ENCODE results near the gene PUDP. TPM values are rescaled to one million over a fixed set of nuclear protein-coding genes. Genes with fewer than 3 reads are reported as not detected.

The PUDP gene
- total RNA-seq, 1 experiment from 2014 or later = 20.3 TPM

DNA sequence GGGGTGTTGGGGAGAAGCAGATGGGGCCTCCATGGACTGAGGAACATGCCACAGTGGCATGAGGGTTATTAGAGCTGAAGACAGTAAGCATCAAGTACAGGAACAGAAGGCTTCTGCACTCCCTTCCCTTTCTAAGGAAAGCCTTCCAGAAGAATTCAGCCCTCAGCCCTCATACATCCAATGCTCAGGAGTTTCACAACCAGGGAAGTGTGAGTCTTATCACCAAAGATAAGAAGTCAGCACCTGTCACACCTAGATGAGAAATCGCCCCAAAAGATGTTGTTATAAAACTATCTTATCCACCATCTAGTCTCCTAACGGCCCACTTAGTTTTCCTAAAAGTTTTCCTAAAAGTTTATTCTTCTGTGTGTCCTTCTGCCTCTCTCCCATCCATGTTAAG lies 78.4 kb downstream of the PUDP start:
- H3K9me2 ChIP-seq (ENCODE audit: insufficient read depth) = no peaks in the 10 kb centered on the region
- no peaks in the 10 kb centered on the region for H3K36me3 ChIP-seq (ENCODE audit: control insufficient read depth in 1 of 2, insufficient read depth in 2 of 2, low read length in 2 of 2)
- DNase-seq (ENCODE audit: low read depth, low spot score) (no peak), ATAC-seq (no peak)
- H4K20me1 ChIP-seq (ENCODE audit: insufficient read depth) = no peaks in the 10 kb centered on the region
- no peaks in the 10 kb centered on the region for H3K9me3 ChIP-seq (ENCODE audit: control insufficient read depth in 1 of 2, insufficient read depth in 1 of 2, low read depth in 1 of 2, low read length in 2 of 2)
- no peak overlapping the region for H3K4me3 ChIP-seq (replicated peaks in 1 of 2; ENCODE audit: low read depth in 1 of 2, low read length in 2 of 2)
- H3K9ac ChIP-seq (ENCODE audit: low read length) = no peak overlapping the region
- intact Hi-C loops (cut with micrococcal nuclease) = no loop called here
- RAD21 ChIA-PET (ENCODE audit: low non-redundant PET in 1 of 2, low total read pairs in 2 of 2, uncharacterized antibody in 2 of 2, unreplicated experiment in 2 of 2) = no interaction called here
- H3K27me3 ChIP-seq (ENCODE audit: insufficient read depth, low read length) = no peaks in the 10 kb centered on the region
- H3K79me2 ChIP-seq (ENCODE audit: insufficient read depth, low read length) = no peaks in the 10 kb centered on the region
- no peaks in the 10 kb centered on the region for H3K4me1 ChIP-seq (ENCODE audit: control insufficient read depth in 1 of 2, insufficient read depth in 2 of 2, low read length in 2 of 2)
- TF ChIP-seq EZH2phosphoT487 (IDR thresholded peaks at IDR 0.05; ENCODE audit: borderline replicate concordance) = no peak
- no peak for TF ChIP-seq SIN3A (IDR thresholded peaks at IDR 0.05; ENCODE audit: low read depth)
- TF ChIP-seq SP1 (IDR thresholded peaks at IDR 0.05; ENCODE audit: low read depth) = no peak
- TF ChIP-seq, protein P1, sequence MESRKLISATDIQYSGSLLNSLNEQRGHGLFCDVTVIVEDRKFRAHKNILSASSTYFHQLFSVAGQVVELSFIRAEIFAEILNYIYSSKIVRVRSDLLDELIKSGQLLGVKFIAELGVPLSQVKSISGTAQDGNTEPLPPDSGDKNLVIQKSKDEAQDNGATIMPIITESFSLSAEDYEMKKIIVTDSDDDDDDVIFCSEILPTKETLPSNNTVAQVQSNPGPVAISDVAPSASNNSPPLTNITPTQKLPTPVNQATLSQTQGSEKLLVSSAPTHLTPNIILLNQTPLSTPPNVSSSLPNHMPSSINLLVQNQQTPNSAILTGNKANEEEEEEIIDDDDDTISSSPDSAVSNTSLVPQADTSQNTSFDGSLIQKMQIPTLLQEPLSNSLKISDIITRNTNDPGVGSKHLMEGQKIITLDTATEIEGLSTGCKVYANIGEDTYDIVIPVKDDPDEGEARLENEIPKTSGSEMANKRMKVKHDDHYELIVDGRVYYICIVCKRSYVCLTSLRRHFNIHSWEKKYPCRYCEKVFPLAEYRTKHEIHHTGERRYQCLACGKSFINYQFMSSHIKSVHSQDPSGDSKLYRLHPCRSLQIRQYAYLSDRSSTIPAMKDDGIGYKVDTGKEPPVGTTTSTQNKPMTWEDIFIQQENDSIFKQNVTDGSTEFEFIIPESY (IDR thresholded peaks at IDR 0.05; ENCODE audit: extremely low read depth, insufficient replicate concordance, low read length) = no peak
- TF ChIP-seq POLR2A (IDR thresholded peaks at IDR 0.05; ENCODE audit: borderline replicate concordance, extremely low read depth, insufficient read depth, insufficient read length) = no peak
- no peak for TF ChIP-seq POLR2AphosphoS5 (IDR thresholded peaks at IDR 0.05; ENCODE audit: low read depth, low read length)
- TF ChIP-seq, protein P2, sequence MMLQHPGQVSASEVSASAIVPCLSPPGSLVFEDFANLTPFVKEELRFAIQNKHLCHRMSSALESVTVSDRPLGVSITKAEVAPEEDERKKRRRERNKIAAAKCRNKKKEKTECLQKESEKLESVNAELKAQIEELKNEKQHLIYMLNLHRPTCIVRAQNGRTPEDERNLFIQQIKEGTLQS (IDR thresholded peaks at IDR 0.05) = no peak
- TF ChIP-seq ZNF274 (IDR thresholded peaks at IDR 0.05; ENCODE audit: low read depth, low read length) = no peak
- TF ChIP-seq ZFX (IDR thresholded peaks at IDR 0.05) = no peak
- TF ChIP-seq EZH2 (IDR thresholded peaks at IDR 0.05) = no peak
- no peak for TF ChIP-seq RAD21 (IDR thresholded peaks at IDR 0.05; ENCODE audit: low read depth)
- no peak overlapping the region for H3K4me2 ChIP-seq (ENCODE audit: low read length)
- no peak overlapping the region for H3K27ac ChIP-seq (ENCODE audit: low read depth, low read length)
- no peak overlapping the region for H2AFZ ChIP-seq (ENCODE audit: low read depth, low read length, poor library complexity, severe bottlenecking)
- CTCF ChIA-PET = no interaction called here
- no TSS peak for BruUV-seq (replicated peaks)
- POLR2A ChIA-PET = no interaction called here

All from HCT116 (cell line).